HepG2 (cell line): Measurements from ENCODE around the gene NFATC3. TPM values are rescaled to one million over a fixed set of nuclear protein-coding genes. Genes with fewer than 3 reads are reported as not detected.

ENCODE experiments used
- ATF3 ChIP-seq: sonication (generic); formaldehyde crosslinking; IDR thresholded peaks from 2 replicates; pipeline ENCODE4 v1.4.0; 2020; ENCODE audit warnings: missing genetic modification reagents
- CENPT ChIP-seq: sonication (generic); formaldehyde crosslinking; IDR thresholded peaks from 2 replicates; pipeline ENCODE4 v1.8.0; 2022; ENCODE audit warnings: low read depth, mild to moderate bottlenecking, moderate library complexity, missing genetic modification reagents
- CHD2 ChIP-seq: IDR thresholded peaks from 2 replicates; pipeline ENCODE4 v1.6.1; 2011; ENCODE audit warnings: low read depth, low read length, improper control_type of control experiment
- GLMP ChIP-seq: sonication (generic); formaldehyde crosslinking; IDR thresholded peaks from 2 replicates; pipeline ENCODE4 v1.9.0; 2021; ENCODE audit warnings: missing genetic modification reagents, mild to moderate bottlenecking, borderline replicate concordance
- HNF1B ChIP-seq: sonication (generic); formaldehyde crosslinking; IDR thresholded peaks from 2 replicates; pipeline ENCODE4 v1.5.1; 2020; ENCODE audit warnings: mild to moderate bottlenecking, moderate library complexity, missing genetic modification reagents
- HNF4A ChIP-seq: sonication (generic); formaldehyde crosslinking; IDR thresholded peaks from 2 replicates; pipeline ENCODE4 v1.4.0; 2020; ENCODE audit warnings: missing genetic modification reagents
- KDM1A ChIP-seq: IDR thresholded peaks from 2 replicates; pipeline ENCODE4 v1.6.1; 2016; ENCODE audit warnings: missing compliant biosample characterization
- MTF2 ChIP-seq: sonication (generic); formaldehyde crosslinking; IDR thresholded peaks from 2 replicates; pipeline ENCODE4 v1.5.0; 2020; ENCODE audit warnings: missing genetic modification reagents, borderline replicate concordance
- NBN ChIP-seq: fragments of 450-650 bp; conservative IDR thresholded peaks from 2 replicates; pipeline ENCODE4 v1.6.1; 2017
- NKX3-1 ChIP-seq: sonication (generic); formaldehyde crosslinking; IDR thresholded peaks from 2 replicates; pipeline ENCODE4 v1.5.0; 2020; ENCODE audit warnings: missing genetic modification reagents
- RFX1 ChIP-seq: fragments of 450-650 bp; IDR thresholded peaks from 2 replicates; pipeline ENCODE4 v1.6.1; 2017
- RFXAP ChIP-seq: sonication (generic); formaldehyde crosslinking; IDR thresholded peaks from 2 replicates; pipeline ENCODE4 v1.4.0; 2020; ENCODE audit warnings: missing genetic modification reagents, borderline replicate concordance
- RORA ChIP-seq: sonication (generic); formaldehyde crosslinking; IDR thresholded peaks from 2 replicates; pipeline ENCODE4 v1.5.0; 2020; ENCODE audit warnings: mild to moderate bottlenecking, missing genetic modification reagents, moderate library complexity
- SALL1 ChIP-seq: sonication (generic); formaldehyde crosslinking; IDR thresholded peaks from 2 replicates; pipeline ENCODE4 v1.8.0; 2022; ENCODE audit warnings: mild to moderate bottlenecking, missing genetic modification reagents
- SMAD1 ChIP-seq: sonication (generic); formaldehyde crosslinking; IDR thresholded peaks from 2 replicates; pipeline ENCODE4 v1.4.0; 2020; ENCODE audit warnings: missing genetic modification reagents, low read depth, mild to moderate bottlenecking, borderline replicate concordance
- SOX5 ChIP-seq: IDR thresholded peaks from 2 replicates; pipeline ENCODE4 v1.6.1; 2016; ENCODE audit warnings: borderline replicate concordance
- THAP8 ChIP-seq: sonication (generic); formaldehyde crosslinking; IDR thresholded peaks from 2 replicates; pipeline ENCODE4 v1.5.1; 2020; ENCODE audit warnings: missing genetic modification reagents, mild to moderate bottlenecking, borderline replicate concordance
- TOPORS ChIP-seq: sonication (generic); formaldehyde crosslinking; IDR thresholded peaks from 2 replicates; pipeline ENCODE4 v1.8.0; 2023; ENCODE audit warnings: mild to moderate bottlenecking, missing genetic modification reagents
- ZBTB10 ChIP-seq: sonication (generic); formaldehyde crosslinking; IDR thresholded peaks from 2 replicates; pipeline ENCODE4 v1.4.0; 2020; ENCODE audit warnings: missing genetic modification reagents, borderline replicate concordance
- ZC3H13 ChIP-seq: sonication (generic); formaldehyde crosslinking; IDR thresholded peaks from 2 replicates; pipeline ENCODE4 v1.8.1; 2023; ENCODE audit warnings: mild to moderate bottlenecking, missing genetic modification reagents, moderate library complexity
- ZNF101 ChIP-seq: sonication (generic); formaldehyde crosslinking; IDR thresholded peaks from 2 replicates; pipeline ENCODE4 v1.4.0; 2020; ENCODE audit warnings: mild to moderate bottlenecking, low read depth, missing genetic modification reagents, borderline replicate concordance
- ZNF12 ChIP-seq: sonication (generic); formaldehyde crosslinking; IDR thresholded peaks from 2 replicates; pipeline ENCODE4 v1.5.0; 2020; ENCODE audit warnings: missing genetic modification reagents
- ZNF292 ChIP-seq: sonication (generic); formaldehyde crosslinking; IDR thresholded peaks from 2 replicates; pipeline ENCODE4 v1.8.1; 2022; ENCODE audit warnings: mild to moderate bottlenecking, low read depth, missing genetic modification reagents, borderline replicate concordance
- ZNF607 ChIP-seq: sonication (generic); formaldehyde crosslinking; IDR thresholded peaks from 2 replicates; pipeline ENCODE4 v1.5.1; 2020; ENCODE audit warnings: missing genetic modification reagents, mild to moderate bottlenecking, borderline replicate concordance
- ZNF720 ChIP-seq: sonication (generic); formaldehyde crosslinking; IDR thresholded peaks from 2 replicates; pipeline ENCODE4 v1.4.0; 2020; ENCODE audit warnings: missing genetic modification reagents
- polyA plus RNA-seq, 8 experiments: library from polyadenylated mRNA; depleted of rRNA in 3 of 8; stranded (reverse) in 7 of 8; unstranded in 1 of 8; fragments of >200 nt; fragmentation: Illumina TruSeq in 4 of 8; extraction: Trizol in 4 of 8; gene quantifications; 2 replicates each; pipeline versions ENCODE4 v1.2.1 to v1.2.3, GENCODE V29; 2011 to 2016; ENCODE audit warnings: low read depth in 4 of 8, missing spikeins in 1 of 8, mixed read lengths in 1 of 8; ENCODE audit not compliant: insufficient read depth in 1 of 8
- total RNA-seq, 5 experiments: library from RNA; depleted of rRNA; stranded (reverse); fragments of >200 nt; fragmentation: Illumina TruSeq; extraction: Trizol; gene quantifications; 2 replicates each; pipeline ENCODE4 v1.2.3, GENCODE V29; 2016; ENCODE audit warnings: low read depth in 1 of 5

The NFATC3 gene
- total and polyA plus RNA-seq, 2 of the 13 experiments (the other 11 are each of a cell fraction or from before 2014, with no cell fraction given), result 52.6 to 62.7 TPM

GRCh38 chr16:68113059-68113761 lies 28.0 kb downstream of the NFATC3 start (continued):
- TF ChIP-seq ZNF607 (no peak), SALL1 (CRISPR knock-in tag) (no peak; the same call in none of the 2 replicates), THAP8 (CRISPR knock-in tag) (no peak; the same call in 1 of the 2 replicates), NKX3-1 (CRISPR knock-in tag) (0 out of 2 replicates have a peak, but pooled peaks have one; percentile 45), ZC3H13 (CRISPR knock-in tag) (no peak), CHD2 (no peak), SOX5 (CRISPR knock-in tag) (peak; percentile 97), GLMP (no peak), ZNF101 (no peak), RFX1 (no peak), ZNF12 (CRISPR knock-in tag) (peak; percentile 72; the same call in 1 of the 2 replicates), ZBTB10 (CRISPR knock-in tag) (no peak), RFXAP (CRISPR knock-in tag) (no peak), MTF2 (CRISPR knock-in tag) (no peak), ZNF292 (peak; percentile 64; the same call in 1 of the 2 replicates), HNF1B (no peak), KDM1A (CRISPR knock-in tag) (peak; percentile 83), TOPORS (CRISPR knock-in tag) (no peak), RORA (no peak), ATF3 (CRISPR knock-in tag) (no peak), HNF4A (CRISPR knock-in tag) (peak; percentile 91), ZNF720 (CRISPR knock-in tag) (no peak), SMAD1 (CRISPR knock-in tag) (no peak), CENPT (CRISPR knock-in tag) (no peak), NBN (0 out of 2 replicates have a peak, but pooled peaks have one; percentile 58)
